H1 (cell line): Measurements from ENCODE around the gene STK33.

Source experiments
- CEBPB ChIP-seq: IDR thresholded peaks from 2 replicates; pipeline ENCODE4 v1.6.1; 2012; ENCODE audit warnings: low read depth, low read length
- CHD1 ChIP-seq: IDR thresholded peaks from 2 replicates; pipeline ENCODE4 v1.6.1; 2012; ENCODE audit warnings: low read depth, low read length, improper control_type of control experiment
- CTCF ChIP-seq, 3 experiments: IDR thresholded peaks; 1 replicate in 2 of 3; 2 replicates in 1 of 3; pipeline versions ENCODE4 v1.5.1 to v1.6.1; 2011; ENCODE audit warnings: low read length in 3 of 3, mild to moderate bottlenecking in 3 of 3, inconsistent platforms in 2 of 3, low read depth in 1 of 3, moderate library complexity in 1 of 3; ENCODE audit not compliant: insufficient read depth in 1 of 3; ENCODE audit errors: control extremely low read depth in 1 of 3
- EP300 ChIP-seq, 2 experiments: IDR thresholded peaks; 1 replicate in 1 of 2; 2 replicates in 1 of 2; pipeline ENCODE4 v1.6.1; 2011 to 2012; ENCODE audit warnings: low read depth in 2 of 2, low read length in 2 of 2, mild to moderate bottlenecking in 2 of 2, borderline replicate concordance in 1 of 2, inconsistent platforms in 1 of 2, moderate library complexity in 1 of 2
- GTF2F1 ChIP-seq: IDR thresholded peaks from 2 replicates; pipeline ENCODE4 v1.6.1; 2012; ENCODE audit warnings: low read depth, low read length, improper control_type of control experiment, borderline replicate concordance
- JUN ChIP-seq: IDR thresholded peaks from 2 replicates; pipeline ENCODE4 v1.6.1; 2011; ENCODE audit warnings: low read depth, mild to moderate bottlenecking, improper control_type of control experiment, low read length
- KDM5A ChIP-seq: fragments of 200-600 bp; IDR thresholded peaks from 2 replicates; pipeline ENCODE4 v1.7.1; 2012; ENCODE audit warnings: mild to moderate bottlenecking, low read length, inconsistent platforms, mixed read lengths
- POLR2A ChIP-seq, 2 experiments: IDR thresholded peaks; 1 replicate in 1 of 2; 2 replicates in 1 of 2; pipeline ENCODE4 v1.6.1; 2011; ENCODE audit warnings: low read depth in 2 of 2, low read length in 2 of 2, mild to moderate bottlenecking in 2 of 2; ENCODE audit errors: control extremely low read depth in 1 of 2
- POU5F1 ChIP-seq: IDR thresholded peaks from 2 replicates; pipeline ENCODE4 v1.6.1; 2011; ENCODE audit warnings: low read depth, mild to moderate bottlenecking, low read length, moderate library complexity
- RAD21 ChIP-seq, 2 experiments: IDR thresholded peaks in 1 of 2; conservative IDR thresholded peaks in 1 of 2; 2 replicates each; pipeline ENCODE4 v1.6.1; 2011; ENCODE audit warnings: low read depth in 2 of 2, low read length in 2 of 2, improper control_type of control experiment in 1 of 2, inconsistent platforms in 1 of 2, mild to moderate bottlenecking in 1 of 2, moderate library complexity in 1 of 2
- RBBP5 ChIP-seq: IDR thresholded peaks from 2 replicates; pipeline ENCODE4 v1.7.1; 2012; ENCODE audit warnings: low read depth, mild to moderate bottlenecking, inconsistent platforms, low read length, moderate library complexity, borderline replicate concordance
- RNF2 ChIP-seq: fragments of 200-900, 300-1000 bp; sonication (generic); IDR thresholded peaks from 2 replicates; pipeline ENCODE4 v1.7.1; 2016; ENCODE audit warnings: borderline replicate concordance, low read depth, mild to moderate bottlenecking, antibody characterized with exemption, low read length; ENCODE audit not compliant: poor library complexity, severe bottlenecking; ENCODE audit errors: missing control alignments
- SP1 ChIP-seq: IDR thresholded peaks from 2 replicates; pipeline ENCODE4 v1.6.1; 2011; ENCODE audit warnings: low read depth, low read length
- ZNF274 ChIP-seq: IDR thresholded peaks from 2 replicates; pipeline ENCODE4 v1.7.0; 2012; ENCODE audit warnings: low read length, borderline replicate concordance; ENCODE audit errors: extremely low read depth

GRCh38 chr11:8640267-8640906 is 46.4 kb upstream of the STK33 start:
- TF ChIP-seq RBBP5 (no peak), POLR2A (IDR thresholded peaks at IDR 0.05; ENCODE audit: control extremely low read depth in 1 of 2, low read depth in 2 of 2, low read length in 2 of 2) (no peak), EP300 (IDR thresholded peaks at IDR 0.05; ENCODE audit: borderline replicate concordance in 1 of 2, low read depth in 2 of 2, low read length in 2 of 2) (no peak), KDM5A (no peak), CEBPB (no peak), SP1 (no peak), CTCF (IDR thresholded peaks at IDR 0.05; ENCODE audit: control extremely low read depth in 1 of 3, insufficient read depth in 1 of 3, low read depth in 1 of 3, low read length in 3 of 3) (no peak), ZNF274 (no peak), RAD21 (IDR thresholded peaks at IDR 0.05 in 1 of 2, conservative IDR thresholded peaks at IDR 0.05 in 1 of 2; ENCODE audit: low read depth in 2 of 2, low read length in 2 of 2) (no peak), GTF2F1 (no peak), JUN (no peak), RNF2 (no peak), POU5F1 (no peak), CHD1 (no peak)
